ENCODE measurements around the gene NCOR1.

Gene NCOR1

DNA sequence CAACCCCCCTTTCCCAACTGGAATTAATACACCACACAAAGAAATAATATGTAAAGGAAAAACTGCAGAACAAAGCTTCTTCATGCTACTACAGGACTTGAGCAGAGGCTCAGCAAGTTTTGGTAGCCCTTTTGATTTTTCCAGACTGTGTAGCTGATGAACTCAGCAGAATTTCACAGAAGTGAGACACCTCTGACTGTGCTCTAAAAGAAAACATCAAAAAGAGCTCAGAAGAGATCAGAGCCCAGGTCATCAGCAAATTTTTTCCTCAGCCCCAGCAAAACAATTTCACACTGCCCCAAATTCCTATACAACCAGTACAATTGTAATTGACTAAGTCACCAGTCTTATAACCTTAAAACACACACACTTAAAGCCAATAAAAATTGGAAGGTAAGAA is 177.7 kb downstream of the NCOR1 start:
- TF ChIP-seq, protein P1, sequence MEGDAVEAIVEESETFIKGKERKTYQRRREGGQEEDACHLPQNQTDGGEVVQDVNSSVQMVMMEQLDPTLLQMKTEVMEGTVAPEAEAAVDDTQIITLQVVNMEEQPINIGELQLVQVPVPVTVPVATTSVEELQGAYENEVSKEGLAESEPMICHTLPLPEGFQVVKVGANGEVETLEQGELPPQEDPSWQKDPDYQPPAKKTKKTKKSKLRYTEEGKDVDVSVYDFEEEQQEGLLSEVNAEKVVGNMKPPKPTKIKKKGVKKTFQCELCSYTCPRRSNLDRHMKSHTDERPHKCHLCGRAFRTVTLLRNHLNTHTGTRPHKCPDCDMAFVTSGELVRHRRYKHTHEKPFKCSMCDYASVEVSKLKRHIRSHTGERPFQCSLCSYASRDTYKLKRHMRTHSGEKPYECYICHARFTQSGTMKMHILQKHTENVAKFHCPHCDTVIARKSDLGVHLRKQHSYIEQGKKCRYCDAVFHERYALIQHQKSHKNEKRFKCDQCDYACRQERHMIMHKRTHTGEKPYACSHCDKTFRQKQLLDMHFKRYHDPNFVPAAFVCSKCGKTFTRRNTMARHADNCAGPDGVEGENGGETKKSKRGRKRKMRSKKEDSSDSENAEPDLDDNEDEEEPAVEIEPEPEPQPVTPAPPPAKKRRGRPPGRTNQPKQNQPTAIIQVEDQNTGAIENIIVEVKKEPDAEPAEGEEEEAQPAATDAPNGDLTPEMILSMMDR (IDR thresholded peaks at IDR 0.05; ENCODE audit: extremely low read depth, insufficient read depth, missing control alignments): no peak
- in situ Hi-C loops (cut with MboI; ENCODE audit: low pct_unique_long_range_greater_than_20kb, low sequenced_read_pairs, unreplicated experiment): no loop called here
- DNase-seq (ENCODE audit: low spot score): no peak

DNA sequence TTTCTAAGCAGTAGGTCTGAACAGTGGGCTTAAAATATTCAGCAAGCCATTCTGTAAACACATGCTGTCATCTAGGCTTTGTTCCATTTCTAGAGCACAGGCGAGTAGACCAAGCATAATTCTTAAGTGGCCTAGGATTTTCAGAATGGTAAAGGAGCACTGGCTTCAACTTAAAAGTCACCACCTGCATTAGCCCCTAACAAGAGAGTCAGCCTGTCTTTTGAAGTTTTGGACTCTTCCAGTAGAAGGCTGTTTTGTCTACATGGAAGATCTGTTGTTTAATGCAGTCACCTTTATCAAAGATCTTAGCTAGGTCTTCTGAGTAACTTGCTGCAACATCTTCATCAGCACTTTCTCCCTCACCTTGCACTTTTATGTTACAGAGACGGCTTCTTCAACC is 179.1 kb downstream of the NCOR1 start:
- no peak for DNase-seq (ENCODE audit: low spot score)
- in situ Hi-C loops (cut with MboI; ENCODE audit: low pct_unique_long_range_greater_than_20kb, low sequenced_read_pairs, unreplicated experiment): no loop called here
- TF ChIP-seq, protein P1 (IDR thresholded peaks at IDR 0.05; ENCODE audit: extremely low read depth, insufficient read depth, missing control alignments): no peak

DNA sequence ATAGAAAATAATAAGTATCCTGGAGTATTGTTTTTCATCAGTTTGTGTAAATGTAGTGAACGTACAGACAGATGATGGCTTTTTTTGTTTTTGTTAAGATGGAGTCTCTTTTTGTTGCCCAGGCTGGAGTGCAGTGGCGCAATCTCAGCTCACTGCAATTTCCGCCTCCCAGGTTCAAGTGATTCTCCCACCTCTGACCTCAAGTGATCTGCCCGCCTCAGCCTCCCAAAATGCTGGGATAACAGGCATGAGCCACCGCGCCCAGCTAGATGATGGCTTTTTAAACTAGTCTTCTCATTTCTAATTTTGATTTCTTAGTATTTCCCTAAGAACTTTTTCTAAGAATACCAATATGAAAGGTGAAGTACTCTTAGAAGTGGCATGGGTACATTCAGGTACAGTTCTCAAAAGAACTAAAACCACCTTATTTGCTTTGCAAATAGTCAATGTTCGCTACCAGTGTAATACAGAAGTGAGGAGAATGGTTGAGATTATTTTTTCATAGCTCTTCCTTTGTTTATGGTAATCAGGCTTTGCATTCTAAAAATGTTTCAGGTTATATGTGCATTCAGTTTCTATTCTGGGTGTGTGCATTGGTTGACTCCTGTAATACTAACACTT is 181.5 kb downstream of the NCOR1 start:
- no peak for DNase-seq (ENCODE audit: low spot score)
- TF ChIP-seq, protein P1 (IDR thresholded peaks at IDR 0.05; ENCODE audit: extremely low read depth, insufficient read depth, missing control alignments): no peak
- in situ Hi-C loops (cut with MboI; ENCODE audit: low pct_unique_long_range_greater_than_20kb, low sequenced_read_pairs, unreplicated experiment): no loop called here

DNA sequence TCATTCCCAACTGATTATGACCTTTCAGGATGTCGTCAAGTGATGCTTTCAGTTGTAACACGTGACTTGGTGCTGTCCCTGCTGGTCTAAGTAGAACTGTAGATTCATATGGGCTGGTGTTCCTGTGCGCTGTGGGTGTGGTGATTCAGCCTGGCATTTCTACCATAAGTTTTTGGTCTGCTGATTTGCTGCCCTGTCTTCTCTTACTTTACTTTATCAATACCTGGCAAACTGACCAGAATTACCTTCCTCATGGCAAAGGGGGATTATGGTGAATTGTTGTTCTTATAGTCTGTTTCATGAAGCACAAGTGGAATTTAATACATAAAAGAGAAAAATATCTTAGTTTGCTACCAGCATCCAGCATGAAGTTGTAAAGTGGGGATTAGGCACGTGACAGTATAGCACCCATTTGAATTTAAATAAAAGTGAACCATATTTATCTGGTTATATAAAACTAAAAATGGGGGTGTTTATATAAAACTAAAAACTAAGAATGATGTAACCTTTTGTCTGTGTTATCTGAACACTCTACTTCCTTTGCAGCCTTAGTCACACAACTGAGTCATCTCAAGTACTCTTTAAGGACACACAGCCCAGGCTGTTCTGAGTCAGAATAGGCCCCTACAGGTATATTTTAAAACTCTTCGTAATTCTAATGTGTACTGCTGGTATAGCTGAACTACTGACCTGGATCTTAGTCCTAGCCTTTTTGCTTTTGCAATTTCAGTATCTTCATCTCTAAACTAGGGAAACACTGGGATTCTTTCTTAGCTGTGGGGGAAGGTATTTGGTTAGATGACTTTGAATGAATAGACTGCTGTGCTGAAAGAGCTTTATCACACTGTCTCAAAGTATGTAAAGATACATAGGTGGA is 187.4 kb downstream of the NCOR1 start:
- TF ChIP-seq, protein P1 (IDR thresholded peaks at IDR 0.05; ENCODE audit: extremely low read depth, insufficient read depth, missing control alignments): no peak
- peak; percentile 65 for DNase-seq (ENCODE audit: low spot score)

DNA sequence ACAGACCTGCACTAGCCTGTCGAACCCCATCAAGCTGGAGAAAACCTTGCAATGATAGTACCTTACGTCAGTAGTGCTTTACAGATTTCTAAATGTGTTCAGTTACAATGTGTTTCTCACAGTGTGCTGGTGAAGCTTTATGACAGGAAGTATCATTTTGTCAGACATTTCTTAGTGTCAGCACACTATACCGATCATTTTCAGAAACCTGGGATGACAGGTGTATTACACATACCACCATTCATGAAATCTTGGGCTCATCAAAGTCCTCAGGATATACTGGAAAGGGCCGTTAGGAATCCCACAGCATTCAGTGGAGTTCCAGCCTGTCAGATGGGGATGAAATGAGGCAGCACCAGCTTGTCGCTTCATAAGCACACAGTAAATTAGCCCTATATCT is 188.4 kb downstream of the NCOR1 start:
- DNase-seq (ENCODE audit: low spot score): no peak
- TF ChIP-seq, protein P1 (IDR thresholded peaks at IDR 0.05; ENCODE audit: extremely low read depth, insufficient read depth, missing control alignments): no peak

More for the DNA sequence above, 187.4 kb downstream of the NCOR1 start:
- in situ Hi-C loops (cut with MboI; ENCODE audit: low pct_unique_long_range_greater_than_20kb, low sequenced_read_pairs, unreplicated experiment): no loop called here

DNA sequence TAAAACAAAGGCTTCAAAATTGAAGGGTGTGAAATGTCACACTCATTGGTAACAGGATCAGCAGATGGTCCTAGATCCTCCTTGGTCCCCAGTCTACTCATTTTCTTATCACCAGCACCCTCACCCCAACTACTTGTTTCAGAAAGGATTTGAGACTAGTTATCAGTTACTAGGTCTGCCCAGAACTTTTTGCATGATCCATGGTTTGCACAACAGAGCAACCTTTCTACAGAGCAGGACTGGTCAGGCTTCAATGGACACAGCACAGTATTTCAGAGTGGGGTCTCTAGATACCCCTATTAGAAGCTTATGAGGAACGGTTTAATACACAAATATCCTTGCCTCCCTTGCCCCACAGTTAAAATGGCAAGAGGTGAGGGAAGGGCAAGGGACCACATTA is 190.1 kb downstream of the NCOR1 start:
- TF ChIP-seq, protein P1 (IDR thresholded peaks at IDR 0.05; ENCODE audit: extremely low read depth, insufficient read depth, missing control alignments): no peak
- in situ Hi-C loops (cut with MboI; ENCODE audit: low pct_unique_long_range_greater_than_20kb, low sequenced_read_pairs, unreplicated experiment): no loop called here
- no peak for DNase-seq (ENCODE audit: low spot score)

More for the DNA sequence above, 188.4 kb downstream of the NCOR1 start:
- in situ Hi-C loops (cut with MboI; ENCODE audit: low pct_unique_long_range_greater_than_20kb, low sequenced_read_pairs, unreplicated experiment): no loop called here

All from GM13977 (cell line).